ENCODE measurements around the gene OTOG.
"Not testable (repeated sequence)": the region's sequence is repeated elsewhere in the genome, so short reads cannot be mapped to it uniquely, and the experiment has no call there.

Gene OTOG

DNA sequence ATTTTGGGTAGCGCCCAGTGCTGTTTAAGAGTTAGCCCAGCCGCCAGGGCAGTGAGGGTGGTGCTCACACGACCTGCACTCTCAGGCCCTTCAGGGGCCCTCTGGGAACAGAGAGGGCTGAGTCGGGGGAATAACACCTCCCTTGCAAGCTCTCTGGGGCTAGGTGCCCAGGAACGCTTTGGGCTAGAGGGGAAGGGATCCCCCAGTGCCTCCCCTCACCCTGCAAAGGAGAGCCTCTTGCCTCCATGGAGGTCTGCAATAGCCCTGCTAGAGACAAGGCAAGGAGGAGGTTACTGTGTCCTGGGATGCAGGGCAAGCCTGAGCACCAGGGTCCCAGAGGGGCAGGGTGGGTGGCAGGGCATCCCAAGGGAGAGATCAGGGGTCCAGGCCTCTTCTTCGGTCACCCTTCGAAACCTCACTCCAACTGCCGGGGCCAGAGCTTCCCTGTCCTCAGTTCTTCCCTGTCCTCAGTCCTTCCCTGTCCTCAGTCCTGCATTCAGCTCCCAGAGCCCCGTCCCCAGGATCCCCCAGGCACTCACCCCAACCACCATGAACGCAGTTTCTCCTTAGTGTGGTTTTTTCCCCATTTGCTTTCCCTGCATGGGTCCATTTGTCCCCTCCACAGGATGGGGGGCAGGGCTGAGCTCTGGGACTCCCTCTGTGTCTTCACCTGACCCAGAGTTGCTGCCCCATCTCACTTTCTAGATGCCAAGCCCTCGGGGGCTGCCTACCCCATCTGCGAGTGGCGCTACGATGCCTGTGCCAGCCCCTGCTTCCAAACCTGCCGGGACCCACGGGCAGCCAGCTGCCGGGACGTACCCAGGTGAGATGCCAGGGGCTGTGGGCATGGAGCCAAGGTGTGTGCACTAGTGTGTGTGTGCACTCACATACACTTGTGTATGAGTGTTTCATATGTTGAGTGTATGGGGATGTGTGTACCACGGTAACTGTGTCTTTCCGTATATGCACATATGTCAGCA lies 60.8 kb downstream of the OTOG start:
- no peak for DNase-seq

DNA sequence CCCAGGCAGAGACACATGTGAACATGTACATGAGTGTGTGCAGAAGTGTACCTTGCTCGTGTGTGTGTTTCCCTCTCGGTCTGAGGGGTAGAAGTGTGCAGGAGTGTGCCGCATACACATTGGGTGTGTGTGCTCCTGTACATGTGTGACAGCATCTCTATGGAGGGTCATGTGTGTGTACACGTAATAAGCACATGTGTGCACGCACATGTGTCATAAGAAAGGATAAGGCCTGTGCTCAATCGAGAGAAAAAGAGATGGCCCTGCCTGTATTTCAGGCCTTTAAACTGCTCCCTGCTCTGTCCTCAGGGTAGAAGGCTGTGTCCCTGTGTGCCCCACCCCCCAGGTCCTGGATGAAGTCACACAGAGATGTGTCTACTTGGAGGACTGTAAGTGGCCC lies 61.8 kb downstream of the OTOG start:
- DNase-seq, result no peak

DNA sequence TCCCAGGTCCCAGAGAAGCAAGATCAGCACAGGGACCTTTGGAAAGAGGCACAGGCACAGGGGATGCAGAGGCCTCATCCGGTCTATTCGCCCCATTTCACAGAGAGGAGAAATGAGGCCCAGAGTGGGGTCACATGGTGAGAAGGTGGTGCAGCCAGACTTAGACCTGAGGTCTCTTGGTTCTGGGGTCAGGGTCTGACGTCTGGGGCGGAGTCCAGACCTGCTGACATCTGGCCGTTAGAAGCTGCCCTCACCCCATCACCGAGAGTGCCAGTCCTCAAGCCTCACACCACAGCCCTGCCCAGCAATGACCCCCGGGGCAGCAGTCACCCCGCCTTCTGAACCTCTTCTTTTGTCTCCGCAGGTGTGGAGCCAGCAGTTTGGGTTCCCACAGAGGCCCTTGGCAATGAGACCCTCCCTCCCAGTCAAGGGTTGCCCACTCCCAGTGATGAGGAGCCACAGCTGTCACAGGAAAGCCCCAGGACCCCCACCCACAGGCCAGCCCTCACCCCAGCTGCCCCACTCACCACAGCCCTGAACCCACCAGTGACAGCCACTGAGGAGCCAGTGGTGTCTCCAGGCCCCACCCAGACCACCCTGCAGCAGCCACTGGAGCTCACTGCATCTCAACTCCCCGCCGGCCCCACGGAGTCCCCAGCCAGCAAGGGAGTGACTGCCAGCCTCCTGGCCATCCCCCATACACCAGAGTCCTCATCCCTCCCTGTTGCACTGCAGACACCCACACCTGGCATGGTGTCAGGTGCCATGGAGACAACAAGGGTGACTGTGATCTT lies 62.4 kb downstream of the OTOG start:
- no peak for DNase-seq

DNA sequence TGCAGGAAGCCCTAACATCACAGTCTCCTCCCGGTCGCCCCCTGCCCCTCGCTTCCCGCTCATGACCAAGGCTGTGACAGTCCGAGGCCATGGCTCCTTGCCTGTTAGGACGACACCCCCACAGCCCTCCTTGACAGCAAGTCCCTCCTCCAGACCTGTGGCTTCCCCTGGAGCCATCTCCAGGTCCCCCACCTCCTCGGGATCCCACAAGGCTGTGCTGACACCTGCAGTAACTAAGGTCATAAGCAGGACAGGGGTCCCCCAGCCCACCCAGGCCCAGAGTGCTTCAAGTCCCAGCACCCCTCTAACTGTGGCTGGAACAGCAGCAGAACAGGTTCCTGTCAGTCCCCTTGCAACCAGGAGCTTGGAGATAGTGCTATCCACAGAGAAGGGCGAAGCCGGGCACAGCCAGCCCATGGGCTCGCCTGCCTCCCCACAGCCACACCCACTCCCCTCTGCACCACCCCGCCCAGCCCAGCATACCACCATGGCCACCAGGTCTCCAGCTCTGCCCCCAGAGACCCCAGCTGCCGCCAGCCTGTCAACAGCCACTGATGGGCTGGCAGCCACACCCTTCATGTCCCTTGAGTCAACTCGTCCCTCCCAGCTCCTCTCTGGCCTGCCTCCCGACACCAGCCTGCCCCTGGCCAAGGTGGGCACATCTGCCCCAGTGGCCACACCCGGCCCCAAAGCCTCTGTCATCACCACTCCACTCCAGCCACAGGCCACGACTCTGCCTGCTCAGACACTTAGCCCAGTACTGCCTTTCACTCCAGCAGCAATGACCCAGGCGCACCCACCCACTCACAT lies 63.2 kb downstream of the OTOG start:
- DNase-seq, result no peak

DNA sequence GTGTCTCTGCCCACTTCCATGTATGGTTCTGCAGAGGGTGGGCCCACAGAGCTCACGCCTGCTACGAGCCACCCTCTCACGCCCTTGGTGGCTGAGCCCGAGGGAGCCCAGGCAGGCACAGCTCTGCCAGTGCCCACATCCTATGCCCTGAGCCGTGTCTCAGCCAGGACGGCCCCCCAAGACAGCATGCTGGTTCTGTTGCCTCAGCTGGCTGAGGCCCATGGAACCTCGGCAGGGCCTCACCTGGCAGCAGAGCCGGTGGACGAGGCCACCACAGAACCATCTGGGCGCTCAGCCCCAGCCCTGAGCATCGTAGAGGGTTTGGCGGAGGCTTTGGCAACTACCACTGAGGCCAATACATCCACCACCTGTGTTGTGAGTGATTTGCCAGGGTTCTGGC lies 64.0 kb downstream of the OTOG start:
- DNase-seq, result no peak

DNA sequence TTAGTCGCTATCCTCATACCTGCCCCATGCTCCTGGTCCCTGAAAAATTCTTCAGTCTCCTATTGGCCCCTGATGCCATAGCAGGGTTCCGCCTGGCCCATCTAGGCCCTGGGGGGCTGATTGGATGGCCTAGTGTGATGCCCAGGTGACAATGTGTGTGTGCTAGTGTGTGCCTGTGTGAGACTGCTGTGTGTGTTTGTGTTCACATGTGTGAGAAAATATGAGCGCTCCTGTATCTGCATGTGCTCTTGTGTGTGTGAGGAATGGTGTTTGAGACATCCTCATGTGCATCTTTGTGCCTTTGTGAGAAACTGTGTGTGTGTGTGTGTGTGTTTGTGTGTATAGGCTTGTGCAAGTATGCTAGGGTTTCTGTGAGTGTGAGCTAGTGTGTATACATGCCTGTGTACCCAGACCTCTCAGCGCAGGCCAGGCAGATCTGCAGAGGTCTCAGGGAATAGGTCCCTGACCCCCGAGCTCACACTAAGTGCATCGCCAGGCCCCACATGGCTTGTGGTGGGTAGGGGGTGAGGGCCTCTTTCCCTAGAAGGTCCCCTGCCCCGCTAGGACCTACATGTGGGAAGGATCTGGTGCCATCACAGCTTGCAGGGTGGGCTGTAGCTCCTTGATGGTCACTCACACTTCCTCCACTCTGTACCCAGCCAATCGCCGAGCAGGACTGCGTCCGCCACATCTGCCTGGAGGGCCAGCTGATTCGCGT lies 64.6 kb downstream of the OTOG start:
- no peak for DNase-seq

DNA sequence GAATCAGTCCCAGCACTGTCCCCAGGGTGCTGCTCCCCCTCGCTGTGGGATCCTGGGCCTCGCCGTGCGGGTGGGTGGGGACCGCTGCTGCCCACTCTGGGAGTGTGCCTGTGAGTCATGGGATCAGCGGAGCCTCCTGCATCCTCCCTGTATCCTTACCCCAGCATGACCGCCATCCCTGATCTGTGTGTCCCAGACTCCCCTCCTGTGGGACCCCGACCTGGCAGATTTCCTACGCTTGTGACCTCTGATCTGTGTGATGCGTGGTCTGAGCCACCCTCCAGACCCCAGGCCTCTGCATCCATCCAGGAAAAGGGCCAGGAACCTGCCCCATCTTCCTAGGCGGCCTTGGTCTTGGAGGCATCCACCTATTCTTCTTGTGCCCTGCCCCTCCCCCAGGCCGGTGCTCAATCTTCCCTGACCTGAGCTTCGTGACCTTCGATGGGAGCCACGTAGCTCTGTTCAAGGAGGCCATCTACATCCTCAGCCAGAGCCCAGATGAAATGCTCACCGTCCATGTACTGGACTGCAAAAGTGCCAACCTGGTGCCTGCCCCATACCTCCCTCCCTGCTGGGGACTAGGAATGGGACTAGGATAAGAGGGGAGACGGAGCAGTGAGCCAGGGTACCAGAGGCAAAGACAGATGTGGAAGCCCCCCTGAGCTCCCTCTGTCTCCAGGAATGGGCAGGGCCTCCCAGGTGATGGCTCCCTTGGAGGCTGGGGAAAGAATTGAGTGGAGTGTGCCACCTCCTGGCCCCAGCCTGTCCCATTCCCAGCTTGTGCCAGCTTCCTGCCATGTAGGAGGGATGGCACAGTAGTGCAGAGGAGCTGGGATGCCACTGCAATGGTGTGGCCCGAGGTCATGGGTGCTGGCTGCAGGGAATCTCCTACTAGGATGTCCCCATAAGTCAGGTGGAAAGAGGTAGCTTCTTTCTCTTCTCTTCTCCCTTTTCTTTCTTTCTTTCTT lies 65.4 kb downstream of the OTOG start:
- DNase-seq, result no peak

DNA sequence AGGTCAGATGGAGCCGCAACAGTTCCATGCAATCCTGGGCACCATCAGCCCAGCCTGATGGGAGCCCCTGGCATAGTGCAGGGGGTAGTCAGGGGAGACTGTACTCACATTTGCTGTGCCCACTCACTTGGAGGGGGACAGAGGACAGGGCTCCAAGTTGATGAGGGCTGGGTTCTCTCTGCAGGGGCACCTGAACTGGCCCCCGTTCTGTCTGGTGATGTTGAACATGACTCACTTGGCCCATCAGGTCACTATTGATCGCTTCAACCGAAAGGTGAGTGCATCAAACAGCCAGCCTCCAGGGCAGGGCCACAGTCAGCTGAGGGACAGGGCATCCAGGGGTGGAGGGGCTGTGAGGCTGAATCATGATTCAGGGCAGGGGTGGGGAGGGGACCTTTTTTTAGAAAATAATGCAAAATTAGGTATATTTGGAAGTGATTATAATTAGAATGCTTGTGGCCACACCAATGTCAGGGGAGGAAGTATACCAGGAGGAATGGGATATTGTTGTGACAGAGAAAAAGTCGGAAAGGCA lies 66.4 kb downstream of the OTOG start:
- DNase-seq, result no peak

DNA sequence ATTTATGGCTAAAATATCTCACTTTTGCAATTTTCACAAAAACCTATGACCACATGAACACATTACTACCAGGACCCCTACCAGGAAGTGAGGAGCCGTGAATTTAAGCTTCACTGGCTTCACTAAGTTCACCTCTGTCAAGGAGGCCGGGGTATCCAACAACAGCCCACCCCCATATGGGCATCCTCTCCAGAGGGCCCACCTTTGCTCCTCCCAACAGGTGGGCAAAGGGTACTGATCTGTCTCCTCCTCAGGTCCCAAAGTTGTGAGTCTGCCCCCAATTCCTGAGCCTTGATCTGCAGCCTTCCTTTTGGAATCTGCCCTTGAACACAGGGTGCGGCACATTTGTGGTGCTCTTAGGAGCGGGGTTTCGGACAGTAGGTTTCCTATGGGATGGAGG lies 66.9 kb downstream of the OTOG start:
- no peak for DNase-seq

DNA sequence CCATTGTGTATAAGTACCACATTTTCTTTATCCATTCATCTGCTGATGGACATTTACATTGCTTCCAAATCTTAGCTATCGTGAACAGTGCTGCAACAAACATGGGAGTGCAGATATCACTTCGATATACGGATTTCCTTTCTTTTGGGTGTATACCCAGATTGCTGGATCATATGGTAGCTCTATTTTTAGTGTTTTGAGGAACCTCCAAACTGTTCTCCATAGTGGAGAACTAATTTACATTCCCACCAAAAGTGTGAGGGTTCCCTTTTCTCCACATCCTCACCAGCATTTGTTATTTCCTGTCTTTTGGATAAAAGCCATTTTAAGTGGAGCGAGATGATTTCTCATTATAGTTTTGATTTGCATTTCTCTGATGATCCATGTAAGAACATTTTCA lies 75.7 kb downstream of the OTOG start:
- DNase-seq, result not testable (repeated sequence)

DNA sequence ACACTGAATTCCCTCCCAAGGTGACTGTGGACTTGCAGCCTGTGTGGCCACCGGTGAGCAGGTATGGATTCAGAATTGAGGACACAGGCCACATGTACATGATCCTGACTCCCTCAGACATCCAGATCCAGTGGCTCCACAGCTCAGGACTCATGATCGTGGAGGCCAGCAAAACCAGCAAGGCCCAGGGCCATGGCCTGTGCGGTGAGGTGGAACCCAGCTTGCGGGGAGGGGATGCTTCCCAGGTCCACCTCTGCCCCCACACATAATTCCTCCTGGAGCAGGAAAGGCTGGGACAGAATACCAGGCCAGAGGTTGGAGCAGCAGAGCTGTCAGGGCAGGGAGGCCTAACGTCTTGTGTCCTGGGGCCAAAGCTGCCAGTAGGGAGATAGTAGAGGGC lies 82.1 kb downstream of the OTOG start:
- DNase-seq, result no peak

DNA sequence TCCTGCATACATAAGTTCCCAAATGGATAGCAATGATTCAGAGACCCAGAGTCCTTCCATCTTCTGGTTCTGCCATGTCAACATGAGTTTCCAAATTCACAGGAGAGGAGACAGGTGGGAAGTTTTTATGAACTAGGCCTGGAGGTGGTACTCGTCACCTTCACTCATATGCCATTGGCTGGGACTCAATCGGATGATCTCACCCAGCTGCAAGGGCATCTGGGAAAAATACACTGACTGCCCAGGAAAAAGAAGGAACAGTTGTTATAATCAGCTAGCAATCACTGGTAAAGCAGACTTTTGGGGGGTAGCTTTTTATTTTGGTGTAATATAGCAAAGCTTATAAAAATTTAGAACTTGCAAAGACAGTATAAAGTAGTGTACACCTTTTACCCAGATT lies 83.9 kb downstream of the OTOG start:
- DNase-seq, result no peak

DNA sequence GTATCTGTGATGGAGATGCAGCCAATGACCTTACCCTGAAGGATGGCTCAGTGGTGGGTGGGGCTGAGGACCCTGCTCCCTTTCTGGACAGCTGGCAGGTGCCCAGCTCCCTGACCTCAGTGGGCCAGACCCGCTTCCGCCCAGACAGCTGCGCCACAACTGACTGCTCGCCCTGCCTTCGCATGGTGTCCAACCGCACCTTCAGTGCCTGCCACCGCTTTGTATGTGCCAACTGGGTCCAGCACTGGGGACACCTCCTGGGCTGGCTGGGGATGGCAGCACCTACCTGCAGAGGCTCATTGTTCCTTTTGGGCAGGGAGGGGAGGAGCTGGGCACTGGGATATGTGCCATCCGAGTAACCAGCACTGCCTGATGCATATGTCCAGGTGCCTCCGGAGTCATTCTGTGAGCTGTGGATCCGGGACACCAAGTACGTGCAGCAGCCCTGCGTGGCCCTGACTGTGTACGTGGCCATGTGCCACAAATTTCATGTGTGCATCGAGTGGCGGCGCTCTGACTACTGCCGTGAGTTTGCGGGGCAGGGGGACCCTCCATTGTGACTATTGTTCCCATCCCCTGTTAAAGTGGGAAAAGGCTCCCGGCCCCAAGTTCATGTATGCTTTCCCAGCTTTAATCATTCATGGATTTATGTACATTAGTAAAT lies 84.8 kb downstream of the OTOG start:
- DNase-seq, result no peak

DNA sequence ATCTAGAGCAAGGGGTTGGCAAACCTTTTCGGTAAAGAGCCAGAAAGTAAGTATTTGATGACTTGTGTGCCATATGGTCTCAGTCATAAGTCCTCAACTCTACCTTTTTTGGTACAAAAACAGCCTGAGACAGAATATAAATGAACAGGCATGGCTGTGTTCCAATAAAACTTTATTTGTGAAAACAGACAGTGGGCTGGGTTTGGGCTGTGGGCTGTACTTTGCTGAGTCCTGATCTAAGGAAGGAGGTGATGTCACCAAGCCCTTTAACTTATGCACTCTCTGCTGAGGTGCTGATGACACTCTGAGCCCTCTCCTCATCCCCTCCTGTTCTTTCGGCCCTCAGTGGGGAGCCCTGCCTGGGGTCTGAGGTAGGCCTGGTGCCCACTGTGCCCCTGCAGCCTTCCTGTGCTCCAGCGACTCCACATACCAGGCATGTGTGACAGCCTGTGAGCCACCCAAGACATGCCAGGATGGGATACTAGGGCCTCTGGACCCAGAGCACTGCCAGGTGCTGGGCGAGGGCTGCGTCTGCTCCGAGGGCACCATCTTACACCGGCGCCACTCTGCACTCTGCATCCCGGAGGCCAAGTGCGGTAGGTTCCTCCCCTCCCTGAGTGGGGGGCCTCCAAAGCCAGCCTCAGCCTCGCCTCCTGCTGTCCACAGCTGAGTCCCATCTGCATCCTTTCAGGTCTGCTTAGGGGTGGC lies 86.4 kb downstream of the OTOG start:
- no peak for DNase-seq

DNA sequence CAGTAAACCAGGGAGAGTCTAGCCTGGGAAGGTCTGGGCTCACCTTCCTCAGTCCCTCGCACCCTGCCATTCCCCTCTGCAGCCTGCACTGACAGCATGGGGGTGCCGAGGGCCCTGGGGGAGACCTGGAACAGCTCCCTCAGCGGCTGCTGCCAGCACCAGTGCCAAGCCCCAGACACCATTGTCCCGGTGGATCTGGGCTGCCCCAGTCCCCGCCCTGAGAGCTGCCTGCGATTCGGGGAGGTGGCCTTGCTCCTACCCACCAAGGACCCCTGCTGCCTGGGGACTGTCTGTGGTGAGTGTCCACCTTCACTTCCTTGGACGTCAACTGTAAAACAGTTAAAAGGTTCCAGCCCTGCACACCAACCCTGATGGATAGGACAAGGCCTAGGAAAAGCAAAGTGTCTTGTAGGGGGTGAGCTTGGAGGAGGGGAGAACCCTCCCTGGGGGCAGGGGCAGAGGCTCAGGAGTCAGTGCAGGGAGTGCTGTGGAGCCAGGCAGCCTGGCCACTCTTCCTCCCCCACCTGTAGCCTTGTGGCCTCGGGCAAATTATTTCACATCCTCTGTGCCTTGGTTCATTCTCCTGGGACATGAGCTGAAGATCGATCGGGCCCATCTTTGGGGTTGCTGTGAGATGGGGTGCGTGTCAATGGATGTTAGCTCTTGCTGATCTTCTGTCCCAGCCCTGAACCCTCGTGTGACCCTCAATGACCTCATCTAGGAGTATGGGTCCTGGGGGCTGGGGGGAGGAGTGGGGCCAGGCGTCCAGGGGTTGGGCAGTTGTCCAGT lies 87.1 kb downstream of the OTOG start:
- DNase-seq, result no peak

DNA sequence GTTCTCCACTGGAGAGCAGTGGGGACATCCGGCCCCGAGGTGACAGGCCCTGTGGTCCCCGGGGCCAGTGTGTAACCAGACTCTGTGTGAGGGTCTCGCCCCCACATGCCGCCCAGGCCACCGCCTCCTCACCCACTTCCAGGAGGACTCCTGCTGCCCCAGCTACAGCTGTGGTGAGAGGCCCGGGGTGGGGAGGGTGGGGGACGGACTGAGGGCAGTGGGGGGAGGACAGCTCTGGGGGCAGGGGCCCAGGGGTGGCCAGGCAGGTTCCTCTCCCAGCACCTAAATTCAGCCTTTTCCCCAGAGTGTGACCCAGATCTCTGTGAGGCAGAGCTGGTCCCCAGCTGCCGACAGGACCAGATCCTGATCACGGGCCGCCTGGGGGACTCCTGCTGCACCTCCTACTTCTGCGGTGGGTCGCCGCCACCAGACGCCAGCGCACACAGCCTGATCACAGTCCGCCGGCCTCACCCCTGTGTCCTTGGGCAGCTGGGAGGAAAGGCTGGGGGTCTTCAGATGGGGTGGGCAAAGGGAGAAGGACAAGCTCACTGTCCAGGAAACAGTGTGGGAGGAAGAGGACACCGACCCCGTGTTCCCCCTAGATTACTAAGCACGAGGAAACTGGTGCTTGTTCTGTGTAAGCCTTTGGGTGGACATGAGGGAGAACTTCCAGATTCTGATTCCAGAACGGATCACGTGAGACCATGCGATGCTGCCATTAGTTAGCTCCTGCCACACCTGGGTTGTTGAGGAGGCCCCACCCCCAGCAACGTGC lies 87.9 kb downstream of the OTOG start:
- DNase-seq, result no peak

DNA sequence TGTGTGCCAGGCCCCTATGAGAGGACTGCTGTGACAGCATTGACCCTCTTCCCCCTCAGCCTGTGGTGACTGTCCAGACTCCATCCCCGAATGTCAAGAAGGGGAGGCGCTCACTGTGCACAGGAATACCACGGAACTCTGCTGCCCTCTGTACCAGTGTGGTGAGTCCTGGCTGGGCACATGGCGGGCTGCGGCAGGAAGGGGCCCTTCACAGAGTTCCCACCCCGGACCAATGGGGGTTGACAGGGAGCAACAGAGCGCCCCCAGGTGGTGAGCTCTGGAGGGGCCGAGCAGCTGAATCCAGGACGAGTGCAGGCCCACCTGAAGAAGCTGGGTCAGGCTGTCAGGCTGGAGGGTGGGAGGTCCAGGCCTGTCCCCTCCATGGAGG lies 88.5 kb downstream of the OTOG start:
- no peak for DNase-seq

DNA sequence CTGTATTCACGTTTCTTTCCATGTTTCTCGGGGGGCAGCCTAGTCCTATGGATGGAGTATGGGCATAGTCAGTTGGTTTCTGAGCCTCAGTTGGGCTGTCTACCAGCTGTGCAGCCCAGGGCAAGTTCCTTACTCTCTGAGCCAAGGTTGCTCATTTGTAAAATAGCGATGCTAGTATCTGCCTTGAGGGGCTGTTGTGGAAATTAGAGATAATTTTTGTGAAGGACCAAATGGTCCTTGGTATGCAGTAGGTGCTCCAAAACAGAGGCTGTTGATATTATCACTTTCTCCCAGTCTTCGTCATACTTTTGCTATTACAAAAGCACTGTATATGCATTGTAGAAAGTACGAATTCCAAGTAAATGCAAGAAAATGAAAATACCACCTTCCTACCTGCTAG lies 89.7 kb downstream of the OTOG start:
- no peak for DNase-seq
